SK-N-SH (cell line): ENCODE data around the gene PPP1R15A. TPM values are rescaled to one million over a fixed set of nuclear protein-coding genes. Genes with fewer than 3 reads are reported as not detected.
A peak's percentile ranks its signal among the peaks of the same experiment; 100 is the strongest.

ENCODE experiments used
- CTCF ChIA-PET: fragments of 300-600, 350-600 bp; formaldehyde crosslinking; extraction: SDS; loops from one replicate; lab custom pipeline; 2021; lab: Yijun Ruan, JAX
- POLR2A ChIA-PET: fragments of 350-600 bp; sonication (Branson Sonifier 250); formaldehyde crosslinking; extraction: SDS; loops from one replicate; lab custom pipeline; 2020; ENCODE audit warnings: antibody characterized with exemption, inconsistent platforms; lab: Yijun Ruan, JAX
- DNase-seq: peaks from one replicate; pipeline ENCODE4 v3.0.0; 2012
- H2AFZ ChIP-seq: fragments of 200-600 bp; sonication (generic); 2 replicates; pipeline ENCODE4 v1.8.1; 2016; ENCODE audit warnings: antibody characterized with exemption, mild to moderate bottlenecking, low read depth
- H3F3A ChIP-seq: fragments of 200-600 bp; sonication (generic); replicated peaks from 2 replicates; pipeline ENCODE3; 2016; ENCODE audit warnings: antibody characterized with exemption, mild to moderate bottlenecking; ENCODE audit not compliant: insufficient read depth
- H3K27ac ChIP-seq, 2 experiments: fragments of 200-500 bp in 1 of 2; fragments of 200-600 bp in 1 of 2; sonication (Bioruptor generic) in 1 of 2; sonication (generic), shearing (Covaris generic) in 1 of 2; 2 replicates each; pipeline versions ENCODE4 v1.5.1 to v1.6.1; 2014 to 2016; ENCODE audit warnings: low read depth in 2 of 2, inconsistent platforms in 1 of 2, low read length in 1 of 2, mild to moderate bottlenecking in 1 of 2, mixed read lengths in 1 of 2
- H3K27me3 ChIP-seq: fragments of 200-600 bp; sonication (generic), shearing (Covaris generic); 2 replicates; pipeline ENCODE4 v1.6.1; 2016; ENCODE audit warnings: mixed run types; ENCODE audit not compliant: insufficient read depth
- H3K36me3 ChIP-seq, 2 experiments: fragments of 200-500 bp in 1 of 2; fragments of 200-600 bp in 1 of 2; sonication (Bioruptor generic) in 1 of 2; sonication (generic) in 1 of 2; replicated peaks in 1 of 2; 2 replicates each; pipeline versions ENCODE3 to v1.5.1; 2014 to 2016; ENCODE audit warnings: low read length in 1 of 2, mild to moderate bottlenecking in 1 of 2; ENCODE audit not compliant: insufficient read depth in 2 of 2, control insufficient read depth in 1 of 2
- H3K4me1 ChIP-seq, 2 experiments: fragments of 200-500 bp in 1 of 2; fragments of 200-600 bp in 1 of 2; sonication (Bioruptor generic) in 1 of 2; sonication (generic), shearing (Covaris generic) in 1 of 2; 2 replicates each; pipeline versions ENCODE4 v1.5.1 to v1.6.1; 2014 to 2016; ENCODE audit warnings: low read depth in 1 of 2, low read length in 1 of 2, mixed run types in 1 of 2; ENCODE audit not compliant: insufficient read depth in 2 of 2, control insufficient read depth in 1 of 2
- H3K4me2 ChIP-seq: fragments of 200-600 bp; sonication (generic), shearing (Covaris generic); 2 replicates; pipeline ENCODE4 v1.6.1; 2017; ENCODE audit warnings: mixed run types
- H3K4me3 ChIP-seq, 2 experiments: fragments of 200-500 bp in 1 of 2; fragments of 200-600 bp in 1 of 2; sonication (Bioruptor generic) in 1 of 2; sonication (generic), shearing (Covaris generic) in 1 of 2; 2 replicates each; pipeline versions ENCODE4 v1.5.1 to v1.8.1; 2014 to 2016; ENCODE audit warnings: low read depth in 2 of 2, inconsistent platforms in 1 of 2, low read length in 1 of 2, mild to moderate bottlenecking in 1 of 2, mixed read lengths in 1 of 2, moderate library complexity in 1 of 2
- H3K79me2 ChIP-seq: fragments of 200-600 bp; sonication (generic); 2 replicates; pipeline ENCODE4 v1.8.1; 2017; ENCODE audit warnings: mild to moderate bottlenecking; ENCODE audit not compliant: insufficient read depth
- H3K9ac ChIP-seq: fragments of 200-600 bp; sonication (generic); 2 replicates; pipeline ENCODE4 v1.6.1; 2017; ENCODE audit warnings: mixed run types
- H3K9me2 ChIP-seq: fragments of 200-600 bp; sonication (generic); 2 replicates; pipeline ENCODE4 v1.6.1; 2017; ENCODE audit warnings: mixed run types
- H3K9me3 ChIP-seq: fragments of 200-600 bp; sonication (generic); 2 replicates; pipeline ENCODE4 v1.6.1; 2017; ENCODE audit warnings: mixed run types, mild to moderate bottlenecking, moderate library complexity
- H4K20me1 ChIP-seq: fragments of 200-600 bp; sonication (generic); 2 replicates; pipeline ENCODE4 v1.6.1; 2017; ENCODE audit warnings: mild to moderate bottlenecking, mixed run types; ENCODE audit not compliant: insufficient read depth
- CHD2 ChIP-seq: fragments of 150-350 bp; IDR thresholded peaks from 2 replicates; pipeline ENCODE4 v1.6.1; 2018; ENCODE audit warnings: low read length; ENCODE audit not compliant: partially characterized antibody
- FOSL2 ChIP-seq: IDR thresholded peaks from 2 replicates; pipeline ENCODE4 v1.4.0; 2012; ENCODE audit warnings: low read depth, mild to moderate bottlenecking, moderate library complexity, borderline replicate concordance
- JUND ChIP-seq: IDR thresholded peaks from 2 replicates; pipeline ENCODE4 v1.4.0; 2012
- PBX3 ChIP-seq: IDR thresholded peaks from 2 replicates; pipeline ENCODE4; 2012
- SIN3A ChIP-seq: IDR thresholded peaks from 2 replicates; pipeline ENCODE4 v1.6.1; 2012; ENCODE audit warnings: low read depth, mild to moderate bottlenecking, low read length, moderate library complexity, borderline replicate concordance
- WGBS: methylation state at CpG from one replicate; pipeline ENCODE4 v1.1.6; 2017; ENCODE audit warnings: low lambda C conversion rate; 5-methylcytosine and 5-hydroxymethylcytosine counted together
- polyA plus RNA-seq, 3 experiments: library from polyadenylated mRNA; depleted of rRNA; stranded (reverse); fragments of >200 nt; gene quantifications; 2 replicates each; pipeline ENCODE4 v1.2.3, GENCODE V29; 2012
- TF ChIP-seq, protein P1 (sequence below): IDR thresholded peaks from 2 replicates; pipeline ENCODE4 v1.4.0; 2012; ENCODE audit warnings: low read depth

Gene PPP1R15A
- polyA plus RNA-seq, 1 of the 3 experiments (the other 2 are of a cell fraction): 73.7 TPM

GRCh38 chr19:48925240-48925843 lies 53.1 kb downstream of the PPP1R15A start:
- H3K4me3 ChIP-seq: no peak overlapping the region
- H3K36me3 ChIP-seq: peaks cover 0 to 3% of the 10 kb centered on the region in 2 experiments
- 41% methylated on average over 11 of the region's 11 CpGs for WGBS
- H3K4me1 ChIP-seq: 0 out of 4 replicates have a peak, but pooled peaks cover 0 to 4% of the 10 kb centered on the region in 2 experiments
- POLR2A ChIA-PET: interaction anchor here (0.5 kb wide), 1 partner anchor 11 kb away, joined by 3 read pairs; no protein-coding TSS in a partner anchor
- no peak for DNase-seq
- peak overlapping the region; percentile 28; the same call in 1 of the 2 replicates for H3K9ac ChIP-seq
- peak overlapping the region in 1 of 2 experiments; percentile 72; a peak in 2 of 4 replicates for H3K27ac ChIP-seq
- H3K4me2 ChIP-seq: peak overlapping the region; percentile 59
- no peak for TF ChIP-seq CHD2
- TF ChIP-seq FOSL2: peak; percentile 59
- TF ChIP-seq, protein P1, sequence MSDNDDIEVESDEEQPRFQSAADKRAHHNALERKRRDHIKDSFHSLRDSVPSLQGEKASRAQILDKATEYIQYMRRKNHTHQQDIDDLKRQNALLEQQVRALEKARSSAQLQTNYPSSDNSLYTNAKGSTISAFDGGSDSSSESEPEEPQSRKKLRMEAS: no peak
- peak; percentile 33; the same call in 1 of the 2 replicates for TF ChIP-seq PBX3
- peak; percentile 43 for TF ChIP-seq JUND
- TF ChIP-seq SIN3A: peak; percentile 26; the same call in 1 of the 2 replicates
- no peaks in the 10 kb centered on the region for H3K27me3 ChIP-seq
- no peaks in the 10 kb centered on the region for H3K9me2 ChIP-seq
- no peaks in the 10 kb centered on the region for H3K79me2 ChIP-seq
- no peak overlapping the region for H2AFZ ChIP-seq
- no peaks in the 10 kb centered on the region for H3K9me3 ChIP-seq
- H4K20me1 ChIP-seq: no peaks in the 10 kb centered on the region
- peaks cover 15% of the 10 kb centered on the region for H3F3A ChIP-seq
- CTCF ChIA-PET: interaction anchor here (0.8 to 1.2 kb wide), 2 partner anchors 45 to 138 kb away, joined by 3 read pairs; no protein-coding TSS in a partner anchor

Other genes starting within 250 kb of the PPP1R15A start
- gene DBP, start 235.0 kb upstream of the PPP1R15A start, polyA plus RNA-seq (2012; rRNA removed): 7.8 and 12.6 TPM in 2 replicates
- 13.1 and 13.5 TPM in 2 replicates for gene CA11, start 226.2 kb upstream of the PPP1R15A start, polyA plus RNA-seq (2012; rRNA removed)
- 0.57 and 0.74 TPM in 2 replicates for gene NTN5, start 199.4 kb upstream of the PPP1R15A start, polyA plus RNA-seq (2012; rRNA removed)
- gene FUT2, start 176.4 kb upstream of the PPP1R15A start, polyA plus RNA-seq (2012; rRNA removed): not detected in 2 replicates
- gene MAMSTR, start 152.7 kb upstream of the PPP1R15A start, polyA plus RNA-seq (2012; rRNA removed): 0.70 and 1.1 TPM in 2 replicates
- gene RASIP1, start 131.8 kb upstream of the PPP1R15A start, polyA plus RNA-seq (2012; rRNA removed): 0.36 and 0.41 TPM in 2 replicates
- gene IZUMO1, start 125.5 kb upstream of the PPP1R15A start, polyA plus RNA-seq (2012; rRNA removed): 0.03 TPM in 2 replicates
- 0.03 and 0.08 TPM in 2 replicates for gene FUT1, start 119.8 kb upstream of the PPP1R15A start, polyA plus RNA-seq (2012; rRNA removed)
- gene FGF21, start 116.9 kb upstream of the PPP1R15A start, polyA plus RNA-seq (2012; rRNA removed): not detected in 2 replicates
- 70.6 and 71.6 TPM in 2 replicates for gene BCAT2, start 61.4 kb upstream of the PPP1R15A start, polyA plus RNA-seq (2012; rRNA removed)
- gene HSD17B14, start 35.9 kb upstream of the PPP1R15A start, polyA plus RNA-seq (2012; rRNA removed): 27.9 and 29.7 TPM in 2 replicates
- 4.7 and 5.6 TPM in 2 replicates for gene PLEKHA4, start 3.8 kb upstream of the PPP1R15A start, polyA plus RNA-seq (2012; rRNA removed)
- 0.03 and 0.08 TPM in 2 replicates for gene TULP2, start 26.3 kb downstream of the PPP1R15A start, polyA plus RNA-seq (2012; rRNA removed)
- gene NUCB1, start 27.9 kb downstream of the PPP1R15A start, polyA plus RNA-seq (2012; rRNA removed): 259 and 397 TPM in 2 replicates
- gene DHDH, start 61.3 kb downstream of the PPP1R15A start, polyA plus RNA-seq (2012; rRNA removed): 0.31 and 0.72 TPM in 2 replicates
- gene BAX, start 82.5 kb downstream of the PPP1R15A start, polyA plus RNA-seq (2012; rRNA removed): 278 and 640 TPM in 2 replicates
- 587 and 875 TPM in 2 replicates for gene FTL, start 92.9 kb downstream of the PPP1R15A start, polyA plus RNA-seq (2012; rRNA removed)
- 24.1 and 25.3 TPM in 2 replicates for gene GYS1, start 120.9 kb downstream of the PPP1R15A start, polyA plus RNA-seq (2012; rRNA removed)
- gene RUVBL2, start 121.5 kb downstream of the PPP1R15A start, polyA plus RNA-seq (2012; rRNA removed): 411 and 459 TPM in 2 replicates
- 0.13 and 0.23 TPM in 2 replicates for gene LHB, start 144.7 kb downstream of the PPP1R15A start, polyA plus RNA-seq (2012; rRNA removed)
- gene CGB3, start 151.9 kb downstream of the PPP1R15A start, polyA plus RNA-seq (2012; rRNA removed): 0.10 TPM in 1 of 2 replicates, not detected in the other
- gene CGB2, start 159.5 kb downstream of the PPP1R15A start, polyA plus RNA-seq (2012; rRNA removed): 0.50 and 0.64 TPM in 2 replicates
- gene CGB1, start 164.5 kb downstream of the PPP1R15A start, polyA plus RNA-seq (2012; rRNA removed): not detected in 2 replicates
- 0.11 and 0.16 TPM in 2 replicates for gene CGB5, start 171.4 kb downstream of the PPP1R15A start, polyA plus RNA-seq (2012; rRNA removed)
- 0.13 TPM in 1 of 2 replicates, not detected in the other for gene CGB8, start 176.7 kb downstream of the PPP1R15A start, polyA plus RNA-seq (2012; rRNA removed)
- gene CGB7, start 185.3 kb downstream of the PPP1R15A start, polyA plus RNA-seq (2012; rRNA removed): 2.0 and 2.1 TPM in 2 replicates
- gene NTF4, start 192.4 kb downstream of the PPP1R15A start, polyA plus RNA-seq (2012; rRNA removed): 0.66 and 1.6 TPM in 2 replicates
- gene KCNA7, start 200.3 kb downstream of the PPP1R15A start, polyA plus RNA-seq (2012; rRNA removed): 0.02 TPM in 1 of 2 replicates, not detected in the other
- gene SNRNP70, start 213.0 kb downstream of the PPP1R15A start, polyA plus RNA-seq (2012; rRNA removed): 272 and 359 TPM in 2 replicates
- gene LIN7B, start 241.9 kb downstream of the PPP1R15A start, polyA plus RNA-seq (2012; rRNA removed): 20.8 and 21.1 TPM in 2 replicates
- gene C19orf73, start 246.7 kb downstream of the PPP1R15A start, polyA plus RNA-seq (2012; rRNA removed): 2.6 and 3.0 TPM in 2 replicates
- 5.7 and 5.8 TPM in 2 replicates for gene PPFIA3, start 247.1 kb downstream of the PPP1R15A start, polyA plus RNA-seq (2012; rRNA removed)